KG1 (cell line): Measurements from ENCODE around the gene BMAL2.

ENCODE experiments used
- DNase-seq: peaks from one replicate; lab custom pipeline; 2025; lab: John Stamatoyannopoulos, UW

Gene BMAL2

GRCh38 chr12:27332714-27333402, at the start of gene BMAL2:
TSS of gene BMAL2 (plus strand) at chr12:27332836. CDS start at chr12:27333073, 237 bp downstream.
- no peak for DNase-seq

GRCh38 chr12:27284021-27284420, 48.6 kb upstream of the BMAL2 start:
- DNase-seq, result no peak

- no peak for DNase-seq
Measured at GRCh38 chr12:27284751-27285150, 47.9 kb upstream of the BMAL2 start.

GRCh38 chr12:27285403-27285802, 47.2 kb upstream of the BMAL2 start:
- no peak for DNase-seq

- DNase-seq, result no peak
Measured at GRCh38 chr12:27289414-27289813, 43.2 kb upstream of the BMAL2 start.

- no peak for DNase-seq
Measured at GRCh38 chr12:27290501-27291168, 42.0 kb upstream of the BMAL2 start.

GRCh38 chr12:27291862-27292261, 40.8 kb upstream of the BMAL2 start:
- DNase-seq, result no peak

DNA sequence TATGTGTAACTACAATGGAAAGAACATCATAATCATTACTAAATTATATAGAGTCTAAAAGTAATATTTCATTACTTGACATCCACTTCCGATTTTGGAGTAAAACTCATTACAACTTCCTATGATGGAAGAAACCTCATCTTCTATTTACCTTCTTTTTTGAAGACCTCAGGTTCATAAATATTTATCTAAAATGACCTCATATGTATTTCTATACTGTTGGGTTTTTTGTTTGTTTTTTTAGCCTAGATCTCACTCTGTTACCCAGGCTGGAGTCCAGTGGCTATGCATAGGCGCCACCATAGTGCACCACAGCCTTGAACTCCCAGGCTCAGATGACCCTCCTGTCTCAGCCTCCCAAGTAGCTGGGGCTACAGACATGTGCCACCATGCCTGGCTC, 39.9 kb upstream of the BMAL2 start:
- DNase-seq, result no peak

DNA sequence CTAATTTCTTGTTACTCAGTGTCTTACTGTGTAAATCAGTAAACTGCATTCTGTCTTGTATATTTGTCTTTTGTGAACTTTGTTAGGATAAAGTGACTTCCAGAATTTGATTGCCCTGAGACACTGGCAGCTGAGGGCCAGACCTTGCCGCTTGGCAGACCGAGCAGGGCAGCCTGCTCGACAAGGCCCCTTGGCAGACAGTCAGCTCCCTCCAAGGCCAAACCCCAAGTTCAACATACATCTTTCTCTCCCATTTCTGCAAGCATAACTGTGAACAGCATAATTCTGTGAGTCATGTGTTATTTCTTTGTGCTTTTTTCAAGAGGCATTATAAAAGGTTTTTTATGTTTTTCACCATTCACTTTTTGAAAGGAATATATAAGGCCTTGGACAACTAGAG, 39.2 kb upstream of the BMAL2 start:
- DNase-seq, result no peak

DNA sequence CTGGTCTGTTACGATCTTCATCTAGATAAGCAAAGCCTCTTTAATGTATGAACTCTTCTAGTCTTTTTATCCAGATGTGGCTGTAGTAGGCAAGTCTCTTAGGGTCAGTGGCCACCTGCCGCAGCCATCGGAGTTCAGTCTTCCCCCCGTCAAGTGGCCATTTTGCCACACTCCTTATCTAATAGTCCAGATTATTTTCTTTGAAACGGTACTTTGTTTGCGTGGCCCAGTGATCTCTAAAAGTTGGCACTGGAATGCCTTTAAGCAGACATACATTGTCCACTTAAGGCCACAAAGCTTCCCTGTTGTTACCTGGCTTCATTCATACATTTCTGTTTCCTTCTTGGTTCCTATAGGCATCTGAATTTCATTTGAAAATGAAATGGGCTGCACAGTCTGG, 36.0 kb upstream of the BMAL2 start:
- no peak for DNase-seq

DNA sequence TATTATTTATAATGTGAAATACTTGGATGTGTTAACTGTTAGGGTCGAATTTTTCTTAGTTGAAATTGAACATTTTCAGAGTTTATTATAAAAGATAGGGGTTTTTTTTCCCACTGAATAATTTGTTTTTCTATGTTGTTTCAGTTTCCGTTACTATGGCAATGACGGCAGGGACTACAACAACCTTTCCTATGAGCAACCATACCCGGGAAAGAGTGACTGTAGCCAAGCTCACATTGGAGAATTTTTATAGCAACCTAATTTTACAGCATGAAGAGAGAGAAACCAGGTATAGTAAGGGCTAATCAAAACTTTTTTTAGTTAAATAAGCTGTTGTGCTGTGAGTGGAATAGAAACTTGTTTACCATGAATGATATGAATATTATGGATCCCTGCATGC, 35.1 kb upstream of the BMAL2 start:
- DNase-seq, result no peak

GRCh38 chr12:27299102-27299501, 33.5 kb upstream of the BMAL2 start:
- DNase-seq, result no peak

GRCh38 chr12:27300226-27300625, 32.4 kb upstream of the BMAL2 start:
- no peak for DNase-seq

- no peak for DNase-seq
Measured at GRCh38 chr12:27303139-27304111, 29.2 kb upstream of the BMAL2 start.

GRCh38 chr12:27304856-27305255, 27.8 kb upstream of the BMAL2 start:
- DNase-seq, result no peak

- DNase-seq, result no peak
Measured at GRCh38 chr12:27305673-27306456, 26.8 kb upstream of the BMAL2 start.

DNA sequence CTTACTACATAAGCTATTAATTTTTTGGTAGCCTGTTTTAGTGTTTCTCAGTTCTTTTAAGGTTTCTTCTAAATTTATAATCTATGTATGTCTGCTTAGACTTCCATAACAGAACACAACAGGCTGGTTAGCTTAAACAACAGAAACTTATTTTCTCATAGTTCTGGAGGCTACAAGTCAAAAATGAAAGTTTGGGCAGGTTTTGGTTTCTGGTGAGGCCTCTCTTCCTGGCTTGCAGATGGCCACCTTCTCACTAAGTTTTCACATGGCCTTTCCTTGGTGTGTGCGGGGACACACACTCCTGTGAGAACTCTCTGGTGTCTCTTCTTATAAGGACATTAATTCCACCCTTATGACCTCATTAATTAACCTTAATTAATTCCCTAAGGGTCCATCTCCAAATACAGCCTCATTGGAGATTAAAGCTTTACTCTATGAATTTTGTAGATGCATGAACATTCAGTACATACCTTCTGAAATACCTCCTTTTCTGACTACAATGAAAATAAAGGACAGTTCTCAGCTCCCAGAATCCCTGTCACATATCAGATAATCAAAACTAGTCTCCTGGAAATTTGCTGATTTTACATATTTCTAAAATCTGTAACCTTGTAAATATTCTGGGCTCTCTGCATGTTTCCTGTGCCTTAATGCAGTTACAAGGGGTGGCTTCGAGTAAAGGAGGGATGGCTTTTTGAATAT, 23.2 kb upstream of the BMAL2 start:
- no peak for DNase-seq

- DNase-seq, result no peak
Measured at GRCh38 chr12:27309995-27310315, 22.7 kb upstream of the BMAL2 start.

- DNase-seq, result no peak
Measured at GRCh38 chr12:27316947-27317346, 15.7 kb upstream of the BMAL2 start.

DNA sequence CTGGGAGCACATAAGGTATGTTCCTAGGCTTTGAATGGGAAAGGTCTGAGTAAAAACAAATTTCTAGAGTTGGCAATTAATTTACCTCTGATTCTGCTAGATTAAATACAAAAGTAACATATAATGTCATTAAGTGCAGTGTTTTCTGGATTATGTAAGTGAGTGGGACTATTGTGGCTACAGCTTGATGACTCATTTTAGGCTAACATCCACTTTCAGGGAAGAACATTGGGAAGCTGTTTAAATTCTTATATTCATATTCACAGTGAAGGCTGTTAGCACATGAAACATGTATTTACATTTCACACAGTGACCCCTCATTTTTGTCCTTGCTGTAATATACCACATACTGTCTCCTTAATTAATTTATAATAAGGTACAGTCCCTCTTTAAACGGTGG, 13.2 kb upstream of the BMAL2 start:
- no peak for DNase-seq

DNA sequence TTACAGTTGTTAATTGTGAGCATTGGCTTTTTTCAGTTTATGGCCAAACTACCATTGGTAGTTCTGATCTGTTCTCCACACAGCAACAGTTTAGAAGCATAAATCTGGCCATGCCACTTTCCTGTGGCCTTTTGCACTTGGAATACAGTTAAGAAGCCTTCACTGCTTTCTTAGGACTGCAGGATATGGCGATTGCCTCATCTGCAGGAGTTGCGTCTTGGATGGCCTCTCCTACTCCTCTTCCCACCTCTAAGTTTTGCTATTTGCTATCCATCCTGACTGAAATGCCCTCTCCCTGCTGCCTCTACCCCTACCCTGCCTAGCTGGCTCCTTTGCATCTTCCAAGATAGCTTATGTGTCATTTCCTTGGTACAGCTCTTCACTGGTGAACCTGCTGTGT, 12.8 kb upstream of the BMAL2 start:
- DNase-seq, result no peak
